Measurements from ENCODE around the gene GLA.

Gene GLA

DNA sequence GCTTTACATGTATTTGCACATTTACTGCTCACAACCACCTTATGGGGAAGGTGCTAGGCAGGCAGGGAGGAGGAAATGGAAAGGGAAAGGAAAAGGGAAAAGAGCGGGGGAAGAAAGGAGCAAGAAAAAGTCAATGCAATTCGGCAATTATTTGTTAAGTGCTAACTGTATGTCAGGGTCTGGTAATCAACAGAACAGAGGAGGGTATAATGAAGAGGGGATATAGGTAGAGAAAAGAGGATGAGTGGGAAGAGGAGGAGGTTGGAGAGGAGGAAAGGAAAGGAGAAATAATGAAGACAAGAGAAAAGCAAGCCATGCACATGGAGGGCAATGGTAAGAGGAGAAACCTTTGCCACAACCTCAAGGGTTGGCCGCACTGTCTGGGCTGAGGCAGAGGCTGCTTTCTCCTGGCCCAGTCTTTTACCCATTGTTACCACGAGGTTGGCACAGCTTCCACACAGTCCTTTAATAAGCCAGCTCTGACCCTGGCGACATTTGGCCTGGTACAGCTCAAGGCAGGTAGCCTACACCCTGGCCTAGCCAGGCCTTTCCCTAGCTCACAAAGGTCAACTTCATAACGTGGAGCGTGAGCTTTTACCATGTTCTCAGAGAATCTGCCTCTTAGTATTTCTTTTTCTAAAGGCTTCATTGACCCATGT lies 22.6 kb downstream of the GLA start:
- Histone ChIP-seq H3K4me3 (replicated peaks; ENCODE audit: low read depth, low read length) (peak overlapping the region; percentile 70), H3K36me3 (ENCODE audit: control insufficient read depth, insufficient read depth, low read length) (no peaks in the 10 kb centered on the region), H3K27me3 (replicated peaks; ENCODE audit: control insufficient read depth, insufficient read depth, low read length) (no peaks in the 10 kb centered on the region)
- TF ChIP-seq, protein P1, sequence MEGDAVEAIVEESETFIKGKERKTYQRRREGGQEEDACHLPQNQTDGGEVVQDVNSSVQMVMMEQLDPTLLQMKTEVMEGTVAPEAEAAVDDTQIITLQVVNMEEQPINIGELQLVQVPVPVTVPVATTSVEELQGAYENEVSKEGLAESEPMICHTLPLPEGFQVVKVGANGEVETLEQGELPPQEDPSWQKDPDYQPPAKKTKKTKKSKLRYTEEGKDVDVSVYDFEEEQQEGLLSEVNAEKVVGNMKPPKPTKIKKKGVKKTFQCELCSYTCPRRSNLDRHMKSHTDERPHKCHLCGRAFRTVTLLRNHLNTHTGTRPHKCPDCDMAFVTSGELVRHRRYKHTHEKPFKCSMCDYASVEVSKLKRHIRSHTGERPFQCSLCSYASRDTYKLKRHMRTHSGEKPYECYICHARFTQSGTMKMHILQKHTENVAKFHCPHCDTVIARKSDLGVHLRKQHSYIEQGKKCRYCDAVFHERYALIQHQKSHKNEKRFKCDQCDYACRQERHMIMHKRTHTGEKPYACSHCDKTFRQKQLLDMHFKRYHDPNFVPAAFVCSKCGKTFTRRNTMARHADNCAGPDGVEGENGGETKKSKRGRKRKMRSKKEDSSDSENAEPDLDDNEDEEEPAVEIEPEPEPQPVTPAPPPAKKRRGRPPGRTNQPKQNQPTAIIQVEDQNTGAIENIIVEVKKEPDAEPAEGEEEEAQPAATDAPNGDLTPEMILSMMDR (IDR thresholded peaks at IDR 0.05; ENCODE audit: insufficient read depth, low read length, poor library complexity, severe bottlenecking), result no peak
- DNase-seq (ENCODE audit: extremely low read depth, insufficient read length), result no peak

DNA sequence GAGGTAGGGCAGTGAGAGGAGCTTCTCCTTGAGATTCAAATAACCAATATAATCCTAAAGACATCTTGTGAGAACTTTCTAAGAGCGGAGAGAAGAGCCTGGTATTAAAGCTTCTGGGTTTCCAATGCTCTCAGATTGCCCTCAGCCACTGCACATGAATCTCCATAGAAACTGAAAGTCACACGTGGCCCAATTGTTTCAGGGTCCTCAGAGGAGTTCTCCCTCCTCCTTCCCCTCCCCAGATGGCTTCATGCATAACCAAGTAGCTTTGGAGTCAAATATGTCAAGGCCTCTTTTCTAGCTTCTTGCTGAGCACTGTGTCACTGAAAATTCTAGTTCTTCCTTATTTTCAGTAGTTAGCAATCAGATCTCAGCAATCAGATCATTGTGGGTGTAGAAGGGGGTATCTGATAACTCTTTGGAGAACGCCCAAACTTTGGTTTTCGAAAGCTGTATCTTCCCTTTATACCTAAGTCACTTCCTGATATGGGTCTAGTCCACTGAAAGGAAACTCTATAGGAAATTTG lies 24.0 kb downstream of the GLA start:
- H3K4me3 ChIP-seq (replicated peaks; ENCODE audit: low read depth, low read length), result peak overlapping the region; percentile 70
- no peaks in the 10 kb centered on the region for H3K36me3 ChIP-seq (ENCODE audit: control insufficient read depth, insufficient read depth, low read length)
- peak; percentile 48 for DNase-seq (ENCODE audit: extremely low read depth, insufficient read length)
- TF ChIP-seq, protein P1 (IDR thresholded peaks at IDR 0.05; ENCODE audit: insufficient read depth, low read length, poor library complexity, severe bottlenecking), result no peak
- H3K27me3 ChIP-seq (replicated peaks; ENCODE audit: control insufficient read depth, insufficient read depth, low read length), result no peaks in the 10 kb centered on the region

DNA sequence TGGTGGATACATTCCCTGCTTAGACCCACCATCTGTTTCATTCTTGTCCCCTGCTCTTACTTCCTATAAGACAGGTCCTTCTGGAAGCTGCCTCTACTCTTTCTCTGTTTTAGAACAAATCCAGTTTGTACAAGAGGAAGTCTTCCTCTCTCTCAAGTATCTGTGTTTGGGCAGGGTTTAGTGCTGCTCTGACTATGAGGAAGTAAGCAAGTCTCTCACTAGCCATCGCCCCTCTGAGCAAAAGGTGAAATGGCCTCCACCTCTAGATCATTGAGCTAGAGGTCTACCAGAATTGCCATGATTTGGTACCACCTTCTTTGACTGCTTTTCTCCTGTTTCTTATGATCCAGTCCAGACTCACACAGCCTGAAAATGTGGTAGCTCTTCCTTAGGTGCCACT lies 30.2 kb downstream of the GLA start:
- no peak for DNase-seq (ENCODE audit: extremely low read depth, insufficient read length)
- TF ChIP-seq, protein P1 (IDR thresholded peaks at IDR 0.05; ENCODE audit: insufficient read depth, low read length, poor library complexity, severe bottlenecking), result no peak
- Histone ChIP-seq H3K4me3 (replicated peaks; ENCODE audit: low read depth, low read length) (no peak overlapping the region), H3K27me3 (replicated peaks; ENCODE audit: control insufficient read depth, insufficient read depth, low read length) (no peaks in the 10 kb centered on the region), H3K36me3 (ENCODE audit: control insufficient read depth, insufficient read depth, low read length) (no peaks in the 10 kb centered on the region)

DNA sequence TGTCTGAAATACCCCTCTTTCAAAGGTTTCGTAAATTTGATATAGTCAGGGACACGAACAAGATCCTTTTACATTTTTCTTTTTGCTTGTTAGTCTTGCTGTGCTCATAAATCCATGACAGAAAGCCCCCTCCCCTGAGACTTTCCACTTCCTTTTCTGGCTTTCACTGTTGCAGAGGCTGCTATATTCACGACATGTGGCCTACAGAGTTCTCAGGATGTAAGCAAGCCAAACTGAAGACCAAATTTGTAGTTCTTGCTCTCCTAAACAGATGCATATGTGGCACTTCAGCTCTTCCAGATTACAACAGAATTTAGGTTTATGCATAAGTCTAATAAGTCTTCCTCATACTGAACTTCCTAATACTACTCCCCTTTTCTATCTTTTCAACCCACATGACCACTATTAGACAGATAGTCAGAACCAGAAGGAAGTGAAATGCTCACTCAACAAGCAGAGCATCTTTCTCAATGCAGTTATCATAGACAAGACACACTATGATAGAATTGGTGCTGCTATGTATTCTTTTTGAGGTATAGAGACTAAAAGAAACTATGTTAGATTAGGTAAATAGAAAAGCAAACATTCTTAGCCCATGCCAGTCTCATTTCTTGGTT lies 36.7 kb downstream of the GLA start:
- H3K4me3 ChIP-seq (replicated peaks; ENCODE audit: low read depth, low read length), result no peak overlapping the region
- H3K27me3 ChIP-seq (replicated peaks; ENCODE audit: control insufficient read depth, insufficient read depth, low read length), result no peaks in the 10 kb centered on the region
- DNase-seq (ENCODE audit: extremely low read depth, insufficient read length), result peak; percentile 22
- no peaks in the 10 kb centered on the region; the same call in 1 of the 2 replicates for H3K36me3 ChIP-seq (ENCODE audit: control insufficient read depth, insufficient read depth, low read length)
- TF ChIP-seq, protein P1 (IDR thresholded peaks at IDR 0.05; ENCODE audit: insufficient read depth, low read length, poor library complexity, severe bottlenecking), result no peak

DNA sequence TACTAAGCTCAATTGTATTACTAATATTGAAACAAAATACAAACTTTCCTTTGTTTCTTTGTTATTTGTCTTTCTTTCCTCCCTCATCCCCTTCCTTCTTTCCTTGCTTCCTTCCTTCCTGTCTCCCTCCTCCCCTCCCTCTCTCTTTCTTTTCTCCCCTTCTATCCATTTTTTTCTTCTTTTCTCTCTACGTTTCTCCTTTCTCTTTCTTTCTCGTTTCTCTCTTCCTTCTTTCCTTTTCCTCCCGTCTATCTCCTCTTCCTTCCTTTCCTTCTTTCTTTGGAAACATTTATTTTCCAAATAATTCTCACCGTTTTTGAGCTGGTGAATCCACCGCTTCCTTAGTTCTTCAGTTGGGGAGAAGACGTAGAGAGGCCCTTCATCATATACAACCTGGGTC lies 38.0 kb downstream of the GLA start:
- TF ChIP-seq, protein P1 (IDR thresholded peaks at IDR 0.05; ENCODE audit: insufficient read depth, low read length, poor library complexity, severe bottlenecking), result no peak
- no peaks in the 10 kb centered on the region for H3K27me3 ChIP-seq (replicated peaks; ENCODE audit: control insufficient read depth, insufficient read depth, low read length)
- DNase-seq (ENCODE audit: extremely low read depth, insufficient read length), result no peak
- no peak overlapping the region for H3K4me3 ChIP-seq (replicated peaks; ENCODE audit: low read depth, low read length)
- H3K36me3 ChIP-seq (ENCODE audit: control insufficient read depth, insufficient read depth, low read length), result no peaks in the 10 kb centered on the region; the same call in 1 of the 2 replicates

Data from GM06990 (cell line).